K562 (cell line): Measurements from ENCODE around the gene LMBRD1. TPM values are rescaled to one million over a fixed set of nuclear protein-coding genes. Genes with fewer than 3 reads are reported as not detected.

Experiments
- C11orf30 ChIP-seq: fragments of 450-650 bp; IDR thresholded peaks from 2 replicates; pipeline ENCODE4 v1.6.1; 2016; ENCODE audit warnings: low read depth, mild to moderate bottlenecking
- CBFB ChIP-seq: sonication (generic); formaldehyde crosslinking; IDR thresholded peaks from 2 replicates; pipeline ENCODE4 v1.4.0; 2020; ENCODE audit warnings: mild to moderate bottlenecking, missing genetic modification reagents
- MYBL2 ChIP-seq, 2 experiments: fragments of 450-650 bp in 1 of 2; sonication (generic) in 1 of 2; formaldehyde crosslinking in 1 of 2; IDR thresholded peaks; 2 replicates each; pipeline versions ENCODE4 v1.6.1 to v1.8.1; 2017 to 2022; ENCODE audit warnings: borderline replicate concordance in 1 of 2, inconsistent platforms in 1 of 2, low read depth in 1 of 2, mild to moderate bottlenecking in 1 of 2, missing genetic modification reagents in 1 of 2, moderate library complexity in 1 of 2
- POLR2AphosphoS2 ChIP-seq: IDR thresholded peaks from 2 replicates; pipeline ENCODE4 v1.6.1; 2012; ENCODE audit warnings: low read length, improper control_type of control experiment
- RAD21 ChIP-seq, 2 experiments: fragments of 250-450 bp in 1 of 2; fragments of 450-650 bp in 1 of 2; sonication (Bioruptor Pico) in 1 of 2; formaldehyde crosslinking in 1 of 2; IDR thresholded peaks in 1 of 2; conservative IDR thresholded peaks in 1 of 2; 2 replicates each; pipeline versions ENCODE4 v1.4.0 to v1.8.0; 2020 to 2022; ENCODE audit warnings: mild to moderate bottlenecking in 2 of 2, moderate library complexity in 1 of 2
- RUNX1 ChIP-seq: sonication (generic); IDR thresholded peaks from 2 replicates; pipeline ENCODE4 v1.6.1; 2016; ENCODE audit warnings: antibody characterized with exemption, low read depth
- SETDB1 ChIP-seq: IDR thresholded peaks from one replicate; pipeline ENCODE4 v1.6.1; 2012; ENCODE audit warnings: low read length, control low read depth, inconsistent platforms
- ZNF143 ChIP-seq: sonication (generic); formaldehyde crosslinking; IDR thresholded peaks from 2 replicates; pipeline ENCODE4 v1.9.0; 2022; ENCODE audit warnings: mild to moderate bottlenecking, missing genetic modification reagents
- ZNF224 ChIP-seq: sonication (generic); formaldehyde crosslinking; IDR thresholded peaks from 2 replicates; pipeline ENCODE4 v1.8.0; 2022; ENCODE audit warnings: mild to moderate bottlenecking, missing genetic modification reagents
- ZNF696 ChIP-seq: fragments of 250-450 bp; sonication (Bioruptor Pico); conservative IDR thresholded peaks from 2 replicates; pipeline ENCODE4 v1.4.0; 2020; ENCODE audit warnings: mild to moderate bottlenecking, moderate library complexity
- polyA plus RNA-seq, 8 experiments: library from polyadenylated mRNA; depleted of rRNA in 4 of 8; stranded (reverse) in 5 of 8; unstranded in 3 of 8; fragments of >200 nt; fragmentation: Nextera tagmentation in 2 of 8; fragmentation: Illumina TruSeq in 1 of 8; extraction: Ambion mirVana in 2 of 8; extraction: Trizol in 1 of 8; gene quantifications; 2 replicates each; pipeline versions ENCODE4 v1.2.1 to v1.2.3, GENCODE V29; 2011 to 2014; ENCODE audit warnings: inconsistent platforms in 1 of 8, missing spikeins in 1 of 8
- total RNA-seq, 7 experiments: library from RNA; depleted of rRNA in 6 of 7; stranded (reverse); fragments of >200 nt in 6 of 7; fragmentation: Illumina TruSeq in 2 of 7; extraction: Trizol in 2 of 7; gene quantifications; 2 replicates each; pipeline versions ENCODE4 v1.2.1 to v1.2.3, GENCODE V29; 2011 to 2021; ENCODE audit warnings: low replicate concordance in 1 of 7
- TF ChIP-seq, protein P1 (sequence below), 3 experiments: IDR thresholded peaks in 2 of 3; conservative IDR thresholded peaks in 1 of 3; 2 replicates each; pipeline ENCODE4 v1.5.1; 2011 to 2012; ENCODE audit warnings: low read length in 3 of 3, mild to moderate bottlenecking in 3 of 3, control low read depth in 2 of 3, improper control_type of control experiment in 1 of 3, inconsistent platforms in 1 of 3, low read depth in 1 of 3, mixed read lengths in 1 of 3, moderate library complexity in 1 of 3; ENCODE audit not compliant: insufficient read depth in 2 of 3
- TF ChIP-seq, protein P2 (sequence below), 2 experiments: fragments of 450-650 bp; formaldehyde crosslinking in 1 of 2; IDR thresholded peaks; 2 replicates each; pipeline versions ENCODE4 v1.4.0 to v1.6.1; 2014 to 2020; ENCODE audit warnings: mild to moderate bottlenecking in 2 of 2, borderline replicate concordance in 1 of 2, low read depth in 1 of 2
- TF ChIP-seq, protein P3 (sequence below): fragments of 250-450 bp; sonication (Bioruptor Pico); IDR thresholded peaks from 2 replicates; pipeline ENCODE4 v1.8.0; 2021; ENCODE audit warnings: mild to moderate bottlenecking, moderate library complexity

The LMBRD1 gene
- total and polyA plus RNA-seq, 9 of the 15 experiments (the other 6 are each of a cell fraction or from before 2014, with no cell fraction given): 14.0 to 85.2 (median 26.5) TPM

DNA sequence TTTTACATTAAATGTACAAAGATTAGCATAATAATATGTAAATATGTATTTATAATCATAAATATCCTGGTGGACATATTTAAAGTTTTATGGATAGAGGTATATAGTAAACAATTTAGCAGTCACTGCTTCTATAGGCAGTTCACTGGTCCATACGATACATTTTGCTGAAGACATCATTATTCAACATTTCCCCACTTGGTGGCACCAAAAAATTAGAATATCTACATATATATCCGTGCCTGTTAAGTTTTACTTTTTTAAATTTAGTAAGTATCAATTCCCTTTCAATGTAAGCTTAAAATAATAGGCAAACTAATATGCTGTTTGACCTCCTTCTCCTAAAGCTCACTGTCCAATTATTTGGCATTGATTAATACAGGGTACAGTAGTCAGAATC is 64.2 kb downstream of the LMBRD1 start (continued):
- TF ChIP-seq ZNF224 (CRISPR knock-in tag): no peak
- TF ChIP-seq POLR2AphosphoS2: no peak
- no peak for TF ChIP-seq ZNF143
- no peak for TF ChIP-seq RUNX1
- no peak for TF ChIP-seq CBFB (CRISPR knock-in tag)
- peak; percentile 18; the same call in 1 of the 2 replicates for TF ChIP-seq C11orf30
- TF ChIP-seq, protein P1, sequence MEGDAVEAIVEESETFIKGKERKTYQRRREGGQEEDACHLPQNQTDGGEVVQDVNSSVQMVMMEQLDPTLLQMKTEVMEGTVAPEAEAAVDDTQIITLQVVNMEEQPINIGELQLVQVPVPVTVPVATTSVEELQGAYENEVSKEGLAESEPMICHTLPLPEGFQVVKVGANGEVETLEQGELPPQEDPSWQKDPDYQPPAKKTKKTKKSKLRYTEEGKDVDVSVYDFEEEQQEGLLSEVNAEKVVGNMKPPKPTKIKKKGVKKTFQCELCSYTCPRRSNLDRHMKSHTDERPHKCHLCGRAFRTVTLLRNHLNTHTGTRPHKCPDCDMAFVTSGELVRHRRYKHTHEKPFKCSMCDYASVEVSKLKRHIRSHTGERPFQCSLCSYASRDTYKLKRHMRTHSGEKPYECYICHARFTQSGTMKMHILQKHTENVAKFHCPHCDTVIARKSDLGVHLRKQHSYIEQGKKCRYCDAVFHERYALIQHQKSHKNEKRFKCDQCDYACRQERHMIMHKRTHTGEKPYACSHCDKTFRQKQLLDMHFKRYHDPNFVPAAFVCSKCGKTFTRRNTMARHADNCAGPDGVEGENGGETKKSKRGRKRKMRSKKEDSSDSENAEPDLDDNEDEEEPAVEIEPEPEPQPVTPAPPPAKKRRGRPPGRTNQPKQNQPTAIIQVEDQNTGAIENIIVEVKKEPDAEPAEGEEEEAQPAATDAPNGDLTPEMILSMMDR (IDR thresholded peaks at IDR 0.05 in 2 of 3, conservative IDR thresholded peaks at IDR 0.05 in 1 of 3; ENCODE audit: insufficient read depth in 2 of 3, low read depth in 1 of 3, low read length in 3 of 3): peak in 2 of 3 experiments; percentile 13 to 49; a peak in 3 of 6 replicates
- peak; percentile 57 to 67 for TF ChIP-seq RAD21 (CRISPR knock-in tag; conservative IDR thresholded peaks at IDR 0.05 in 1 of 2, IDR thresholded peaks at IDR 0.05 in 1 of 2)
- TF ChIP-seq, protein P2, sequence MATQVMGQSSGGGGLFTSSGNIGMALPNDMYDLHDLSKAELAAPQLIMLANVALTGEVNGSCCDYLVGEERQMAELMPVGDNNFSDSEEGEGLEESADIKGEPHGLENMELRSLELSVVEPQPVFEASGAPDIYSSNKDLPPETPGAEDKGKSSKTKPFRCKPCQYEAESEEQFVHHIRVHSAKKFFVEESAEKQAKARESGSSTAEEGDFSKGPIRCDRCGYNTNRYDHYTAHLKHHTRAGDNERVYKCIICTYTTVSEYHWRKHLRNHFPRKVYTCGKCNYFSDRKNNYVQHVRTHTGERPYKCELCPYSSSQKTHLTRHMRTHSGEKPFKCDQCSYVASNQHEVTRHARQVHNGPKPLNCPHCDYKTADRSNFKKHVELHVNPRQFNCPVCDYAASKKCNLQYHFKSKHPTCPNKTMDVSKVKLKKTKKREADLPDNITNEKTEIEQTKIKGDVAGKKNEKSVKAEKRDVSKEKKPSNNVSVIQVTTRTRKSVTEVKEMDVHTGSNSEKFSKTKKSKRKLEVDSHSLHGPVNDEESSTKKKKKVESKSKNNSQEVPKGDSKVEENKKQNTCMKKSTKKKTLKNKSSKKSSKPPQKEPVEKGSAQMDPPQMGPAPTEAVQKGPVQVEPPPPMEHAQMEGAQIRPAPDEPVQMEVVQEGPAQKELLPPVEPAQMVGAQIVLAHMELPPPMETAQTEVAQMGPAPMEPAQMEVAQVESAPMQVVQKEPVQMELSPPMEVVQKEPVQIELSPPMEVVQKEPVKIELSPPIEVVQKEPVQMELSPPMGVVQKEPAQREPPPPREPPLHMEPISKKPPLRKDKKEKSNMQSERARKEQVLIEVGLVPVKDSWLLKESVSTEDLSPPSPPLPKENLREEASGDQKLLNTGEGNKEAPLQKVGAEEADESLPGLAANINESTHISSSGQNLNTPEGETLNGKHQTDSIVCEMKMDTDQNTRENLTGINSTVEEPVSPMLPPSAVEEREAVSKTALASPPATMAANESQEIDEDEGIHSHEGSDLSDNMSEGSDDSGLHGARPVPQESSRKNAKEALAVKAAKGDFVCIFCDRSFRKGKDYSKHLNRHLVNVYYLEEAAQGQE (IDR thresholded peaks at IDR 0.05; ENCODE audit: borderline replicate concordance): peak; percentile 37; the same call in 1 of the 2 replicates
- TF ChIP-seq, protein P2 (CRISPR knock-in tag; IDR thresholded peaks at IDR 0.05; ENCODE audit: low read depth): no peak
- TF ChIP-seq, protein P3, sequence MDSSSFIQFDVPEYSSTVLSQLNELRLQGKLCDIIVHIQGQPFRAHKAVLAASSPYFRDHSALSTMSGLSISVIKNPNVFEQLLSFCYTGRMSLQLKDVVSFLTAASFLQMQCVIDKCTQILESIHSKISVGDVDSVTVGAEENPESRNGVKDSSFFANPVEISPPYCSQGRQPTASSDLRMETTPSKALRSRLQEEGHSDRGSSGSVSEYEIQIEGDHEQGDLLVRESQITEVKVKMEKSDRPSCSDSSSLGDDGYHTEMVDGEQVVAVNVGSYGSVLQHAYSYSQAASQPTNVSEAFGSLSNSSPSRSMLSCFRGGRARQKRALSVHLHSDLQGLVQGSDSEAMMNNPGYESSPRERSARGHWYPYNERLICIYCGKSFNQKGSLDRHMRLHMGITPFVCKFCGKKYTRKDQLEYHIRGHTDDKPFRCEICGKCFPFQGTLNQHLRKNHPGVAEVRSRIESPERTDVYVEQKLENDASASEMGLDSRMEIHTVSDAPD (CRISPR knock-in tag): no peak
- no peak for TF ChIP-seq MYBL2 (IDR thresholded peaks at IDR 0.05; ENCODE audit: low read depth)
- no peak for TF ChIP-seq MYBL2 (CRISPR knock-in tag; IDR thresholded peaks at IDR 0.05; ENCODE audit: borderline replicate concordance)
- no peak for TF ChIP-seq ZNF696 (CRISPR knock-in tag)
- TF ChIP-seq SETDB1: no peak
